Tibial artery (tissue), 4 donors: ENCODE measurements around the gene ANKS3.
A peak's percentile ranks its signal among the peaks of the same experiment; 100 is the strongest.

Experiments
- DNase-seq, 2 donors: peaks; one replicate each; pipeline ENCODE4 v3.0.0-alpha.2; 2019
- H3K27ac ChIP-seq, 2 donors: fragments of 200-600 bp; sonication (generic) in 1 of 2; 1 replicate in 1 of 2; 2 replicates in 1 of 2; pipeline ENCODE4 v1.5.1; 2018 to 2019; ENCODE audit warnings: mild to moderate bottlenecking in 1 of 2
- H3K27me3 ChIP-seq, 2 donors: fragments of 200-600 bp; sonication (generic) in 1 of 2; one replicate each; pipeline versions ENCODE4 v1.5.1 to v1.6.0; 2016 to 2019
- H3K36me3 ChIP-seq, 3 donors: fragments of 200-600 bp; sonication (generic) in 2 of 3; one replicate each; pipeline ENCODE4 v1.5.1; 2016 to 2019; ENCODE audit warnings: mild to moderate bottlenecking in 2 of 3
- H3K4me1 ChIP-seq, 4 donors: fragments of 200-600 bp; sonication (generic) in 2 of 4; 1 replicate in 3 of 4; 2 replicates in 1 of 4; pipeline ENCODE4 v1.5.1; 2016 to 2019
- H3K4me3 ChIP-seq, 2 donors: fragments of 200-600 bp; sonication (generic) in 1 of 2; 1 replicate in 1 of 2; 2 replicates in 1 of 2; pipeline ENCODE4 v1.5.1; 2018 to 2019; ENCODE audit warnings: mild to moderate bottlenecking in 2 of 2
- H3K9me3 ChIP-seq, 3 donors: fragments of 200-600 bp; sonication (generic) in 1 of 3; one replicate each; pipeline ENCODE4 v1.5.1; 2016 to 2019
- CTCF ChIP-seq, 2 experiments: fragments of 200-600 bp in 1 of 2; fragments of 450-650 bp in 1 of 2; IDR thresholded peaks; one replicate each; pipeline ENCODE4 v1.5.1; 2017 to 2019; ENCODE audit warnings: antibody characterized with exemption in 2 of 2, mild to moderate bottlenecking in 1 of 2, moderate library complexity in 1 of 2
- intact Hi-C: fragments of 100-400 bp; cut with DNase I; formaldehyde crosslinking; loops from one replicate; pipeline ENCODE4 v1.15.0; 2023; ENCODE audit warnings: low total_unique reads

ANKS3 gene

GRCh38 chr16:4776141-4776705, 42.2 kb upstream of the ANKS3 start:
- intact Hi-C loops, result no loop called here
- Histone ChIP-seq H3K4me3 (no peak overlapping the region), H3K27ac (no peak overlapping the region), H3K4me1 (no peaks in the 10 kb centered on the region), H3K9me3 (no peaks in the 10 kb centered on the region), H3K36me3 (no peaks in the 10 kb centered on the region), H3K27me3 (peaks cover 0 to 5% of the 10 kb centered on the region in 2 donors)
- TF ChIP-seq CTCF (IDR thresholded peaks at IDR 0.05), result no peak
- DNase-seq, result no peak

DNA sequence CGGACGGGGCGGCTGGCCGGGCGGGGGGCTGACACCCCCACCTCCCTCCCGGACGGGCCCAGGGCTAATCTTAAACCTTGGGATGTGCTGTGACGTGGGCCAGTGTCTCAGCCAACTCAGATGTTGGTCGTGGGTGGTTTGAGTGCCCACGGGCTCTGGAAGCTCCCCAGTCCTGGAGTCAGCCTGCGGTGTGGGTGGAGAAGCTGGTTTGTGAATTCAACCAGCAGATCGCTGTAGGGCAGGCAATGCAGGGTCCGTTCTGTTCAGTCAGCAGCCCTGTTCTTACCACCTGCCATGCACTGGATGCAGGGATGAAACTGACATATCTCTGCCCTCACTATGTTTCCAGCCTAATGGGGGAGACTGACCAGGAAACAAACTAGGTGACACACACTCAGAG, 40.9 kb upstream of the ANKS3 start:
- H3K27me3 ChIP-seq, result peaks cover 0 to 5% of the 10 kb centered on the region in 2 donors
- no peak for TF ChIP-seq CTCF (IDR thresholded peaks at IDR 0.05)
- DNase-seq, result no peak
- H3K9me3 ChIP-seq, result no peaks in the 10 kb centered on the region
- intact Hi-C loops, result no loop called here
- H3K27ac ChIP-seq, result no peak overlapping the region
- no peaks in the 10 kb centered on the region for H3K4me1 ChIP-seq
- H3K4me3 ChIP-seq, result no peak overlapping the region
- H3K36me3 ChIP-seq, result no peaks in the 10 kb centered on the region

DNA sequence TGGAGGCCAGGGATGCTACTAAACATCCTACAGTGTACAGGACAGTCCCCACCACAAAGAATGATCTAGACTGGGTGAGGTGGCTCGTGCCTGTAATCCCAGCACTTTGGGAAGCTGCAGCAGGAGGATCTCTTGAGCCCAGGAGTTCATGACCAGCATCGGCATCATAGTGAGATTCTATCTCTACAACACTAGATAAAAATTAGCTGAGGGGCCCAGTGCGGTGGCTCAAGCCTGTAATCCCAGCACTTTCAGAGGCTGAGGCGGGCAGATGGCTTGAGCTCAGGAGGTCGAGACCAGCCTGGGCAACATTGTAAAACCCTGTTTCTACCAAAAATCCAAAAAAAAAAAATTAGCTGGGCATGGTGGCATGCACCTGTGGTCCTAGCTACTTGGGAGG, 38.3 kb upstream of the ANKS3 start:
- DNase-seq, result no peak
- no peak for TF ChIP-seq CTCF (IDR thresholded peaks at IDR 0.05)
- Histone ChIP-seq H3K27me3 (peaks cover 0 to 2% of the 10 kb centered on the region in 2 donors), H3K9me3 (no peaks in the 10 kb centered on the region), H3K4me3 (no peak overlapping the region), H3K36me3 (no peaks in the 10 kb centered on the region), H3K27ac (no peak overlapping the region), H3K4me1 (peaks cover 0 to 12% (median 8%) of the 10 kb centered on the region in 4 donors)
- intact Hi-C loops, result no loop called here

DNA sequence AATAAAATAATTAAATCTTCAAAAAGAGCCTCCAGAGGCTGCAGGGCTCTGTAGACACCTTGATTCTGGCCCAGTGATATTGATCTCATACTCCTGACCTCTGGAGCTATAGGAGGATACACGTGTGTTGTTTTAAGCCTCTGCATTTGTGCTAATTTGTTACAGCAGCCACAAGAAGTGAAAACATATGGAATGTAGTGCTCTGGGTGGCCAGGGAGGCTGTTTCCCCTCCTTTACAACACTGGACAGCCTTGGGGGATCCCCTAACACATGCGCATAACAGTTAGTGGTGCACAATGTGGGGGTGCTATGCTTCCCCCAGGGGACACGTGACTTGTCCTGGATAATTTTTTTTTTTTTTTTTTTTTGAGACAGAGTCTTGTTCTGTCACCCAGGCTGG, 37.6 kb upstream of the ANKS3 start:
- no peak for TF ChIP-seq CTCF (IDR thresholded peaks at IDR 0.05)
- H3K36me3 ChIP-seq, result no peaks in the 10 kb centered on the region
- H3K9me3 ChIP-seq, result no peaks in the 10 kb centered on the region
- intact Hi-C loops, result no loop called here
- peaks cover 0 to 12% (median 9%) of the 10 kb centered on the region in 4 donors for H3K4me1 ChIP-seq
- H3K27me3 ChIP-seq, result peaks cover 0 to 2% of the 10 kb centered on the region in 2 donors
- no peak overlapping the region for H3K4me3 ChIP-seq
- DNase-seq, result no peak
- no peak overlapping the region for H3K27ac ChIP-seq

GRCh38 chr16:4769306-4769638, 35.2 kb upstream of the ANKS3 start:
- Histone ChIP-seq H3K4me1 (peaks cover 0 to 34% (median 25%) of the 10 kb centered on the region in 4 donors), H3K27me3 (no peaks in the 10 kb centered on the region), H3K36me3 (peaks cover 0 to 14% (median 3%) of the 10 kb centered on the region in 3 donors), H3K27ac (peak overlapping the region; percentile 85 to 88), H3K4me3 (peak overlapping the region; percentile 69 to 95), H3K9me3 (no peaks in the 10 kb centered on the region)
- DNase-seq, result no peak
- TF ChIP-seq CTCF (IDR thresholded peaks at IDR 0.05), result no peak
- intact Hi-C loops, result loop anchor here (5.0 kb wide), 1 partner anchor 78 kb away; the partner anchor contains the start of genes GLYR1 and UBN1
